GM18502 (cell line): ENCODE data around the gene CAMTA1.
"Not testable (repeated sequence)": the region's sequence is repeated elsewhere in the genome, so short reads cannot be mapped to it uniquely, and the experiment has no call there.

ENCODE experiments used
- ATAC-seq: cut with Tn5 transposase; IDR thresholded peaks from one replicate; pipeline ENCODE4 v1.9.1; 2021; ENCODE audit warnings: mild to moderate bottlenecking; ENCODE audit not compliant: unreplicated experiment, poor library complexity

The CAMTA1 gene

GRCh38 chr1:7153464-7153863, 368.2 kb downstream of the CAMTA1 start:
- ATAC-seq, result no peak

DNA sequence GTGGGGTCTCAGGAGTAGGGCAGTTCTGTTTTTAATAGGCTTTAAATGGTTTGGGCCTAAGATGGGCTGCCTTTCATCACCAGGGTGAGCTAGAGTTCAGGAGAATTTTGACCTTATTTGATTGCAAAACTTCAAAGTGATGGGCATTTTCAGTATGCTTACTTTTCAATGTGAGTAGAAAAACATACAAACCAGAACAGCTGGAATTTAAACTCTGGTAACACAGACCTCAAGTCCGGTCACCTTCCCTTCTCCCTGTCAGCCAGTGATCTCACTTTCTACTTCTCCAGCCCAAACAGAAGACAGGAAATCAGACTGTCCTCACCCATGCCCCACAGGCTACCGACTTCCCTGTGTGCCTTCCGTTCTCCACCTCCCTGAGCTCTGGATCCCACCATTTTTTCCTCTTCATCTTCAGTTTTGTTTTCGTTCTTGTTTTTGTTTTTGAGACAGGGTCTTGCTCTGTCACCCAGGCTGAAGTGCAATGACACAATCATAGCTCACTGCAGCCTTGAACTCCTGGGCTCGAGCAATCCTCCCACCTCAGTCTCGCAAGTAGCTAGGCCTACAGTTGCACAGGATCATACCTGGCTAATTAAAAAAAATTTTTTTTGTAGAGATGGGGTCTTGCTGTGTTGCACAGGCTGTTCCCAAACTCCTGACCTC, 374.0 kb downstream of the CAMTA1 start:
- ATAC-seq, result no peak

DNA sequence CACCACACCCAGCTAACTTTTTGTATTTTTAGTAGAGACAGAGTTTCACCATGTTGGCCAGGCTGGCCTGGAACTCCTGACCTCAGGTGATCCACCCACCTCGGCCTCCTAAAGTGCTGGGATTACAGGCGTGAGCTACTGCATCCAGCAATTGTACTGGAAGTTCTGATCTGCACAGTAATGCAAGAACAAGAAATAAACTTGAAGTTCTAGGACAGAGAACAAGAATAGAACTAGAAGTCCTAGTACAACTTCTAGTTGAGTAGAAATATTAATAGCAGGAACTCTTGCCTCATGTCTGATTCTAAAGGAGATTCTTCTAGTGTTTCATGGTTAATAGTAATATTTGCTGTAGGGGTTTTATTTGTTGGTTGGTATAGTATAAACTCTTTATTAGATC, 383.3 kb downstream of the CAMTA1 start:
- not testable (repeated sequence) for ATAC-seq

- no peak for ATAC-seq
These were observed 385.9 kb downstream of the CAMTA1 start for GRCh38 chr1:7171168-7171567.

- no peak for ATAC-seq
These were observed 386.3 kb downstream of the CAMTA1 start for GRCh38 chr1:7171574-7171973.

GRCh38 chr1:7172804-7173203, 387.6 kb downstream of the CAMTA1 start:
- no peak for ATAC-seq

GRCh38 chr1:7174561-7174960, 389.3 kb downstream of the CAMTA1 start:
- no peak for ATAC-seq

DNA sequence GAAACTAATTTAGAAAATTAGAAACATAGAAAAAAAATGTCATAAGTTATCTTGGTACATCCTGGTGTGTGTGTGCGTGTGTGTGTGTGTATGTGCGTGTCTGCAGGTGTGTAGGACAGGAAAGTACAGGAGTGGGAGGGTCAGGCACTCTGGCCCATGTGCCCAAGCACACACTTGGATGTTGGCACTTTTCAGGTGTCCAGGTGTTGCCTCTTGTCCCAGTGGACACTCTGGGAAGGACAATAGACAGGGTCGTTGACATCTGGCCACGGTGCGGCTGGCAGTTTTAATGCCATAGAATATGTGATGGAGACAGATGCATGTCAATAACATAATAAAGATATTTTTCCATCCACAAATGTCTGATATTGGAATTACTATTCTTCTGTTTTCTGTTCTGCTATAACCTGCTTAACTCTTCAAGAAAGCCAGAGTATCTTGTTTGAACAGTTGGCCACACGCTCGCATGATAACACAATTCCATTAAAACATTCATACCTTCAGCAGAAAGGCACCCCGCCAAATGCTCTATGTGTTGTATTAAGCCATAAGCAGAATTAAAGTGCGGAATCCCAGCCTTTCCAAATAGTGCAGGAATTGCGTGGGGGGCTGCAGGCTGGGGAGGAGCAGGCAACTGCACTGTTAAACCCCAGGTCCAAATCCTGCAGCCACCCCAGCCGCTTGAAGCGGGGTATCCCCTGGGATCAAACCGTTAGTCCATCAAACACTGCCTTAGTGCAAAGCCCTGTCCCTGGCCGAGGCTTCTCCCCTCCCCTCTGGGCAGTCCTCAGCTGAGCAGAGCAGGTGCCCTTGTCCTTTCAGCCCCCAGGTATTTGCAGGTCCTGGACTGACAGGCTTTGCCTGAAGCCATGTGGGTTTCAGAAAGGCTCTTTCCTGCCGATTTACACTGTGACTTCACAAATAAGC, 390.0 kb downstream of the CAMTA1 start:
- no peak for ATAC-seq

GRCh38 chr1:7177021-7177420, 391.8 kb downstream of the CAMTA1 start:
- no peak for ATAC-seq

GRCh38 chr1:7177438-7178146, 392.3 kb downstream of the CAMTA1 start:
- ATAC-seq, result no peak

DNA sequence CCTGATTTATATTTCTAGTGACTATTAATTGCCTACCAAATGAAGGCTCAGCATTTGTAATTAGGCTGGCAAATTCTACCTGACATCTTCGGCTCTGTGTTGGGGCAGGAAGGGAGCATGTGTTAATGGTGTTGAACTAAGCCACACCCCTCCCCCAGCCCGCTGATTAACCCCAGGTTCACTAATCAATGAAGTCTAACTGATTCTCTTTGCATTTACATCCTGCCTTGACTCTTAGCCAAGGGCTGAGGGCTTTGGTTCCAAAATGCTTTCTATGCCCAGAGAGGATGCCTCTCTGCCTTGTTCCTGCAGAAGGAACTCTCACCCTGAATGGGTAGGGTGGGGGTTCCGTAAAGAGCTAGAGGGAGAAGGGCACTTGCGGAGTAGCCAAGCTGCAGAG, 393.1 kb downstream of the CAMTA1 start:
- ATAC-seq, result no peak

GRCh38 chr1:7178741-7179140, 393.5 kb downstream of the CAMTA1 start:
- ATAC-seq, result no peak

DNA sequence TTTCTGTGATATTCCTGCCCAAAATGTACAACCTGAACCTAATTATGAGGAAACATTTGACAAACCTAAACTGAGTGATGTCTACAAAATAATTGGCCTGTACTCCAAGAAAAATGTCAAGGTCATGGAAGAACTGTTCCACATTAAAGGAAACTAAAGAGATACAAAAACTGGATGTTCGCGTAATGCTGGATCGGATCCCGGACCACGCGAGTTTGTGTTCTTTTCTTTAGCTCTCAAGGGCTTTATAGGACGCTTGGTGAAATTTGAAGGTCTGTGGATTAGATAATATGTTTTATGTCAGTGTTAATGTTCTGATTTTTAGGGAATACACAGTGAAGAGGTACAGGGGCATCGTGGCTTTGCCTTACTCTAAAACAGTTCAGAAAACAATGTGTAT, 400.5 kb downstream of the CAMTA1 start:
- no peak for ATAC-seq

- no peak for ATAC-seq
These were observed 401.3 kb downstream of the CAMTA1 start for GRCh38 chr1:7186382-7187111.

DNA sequence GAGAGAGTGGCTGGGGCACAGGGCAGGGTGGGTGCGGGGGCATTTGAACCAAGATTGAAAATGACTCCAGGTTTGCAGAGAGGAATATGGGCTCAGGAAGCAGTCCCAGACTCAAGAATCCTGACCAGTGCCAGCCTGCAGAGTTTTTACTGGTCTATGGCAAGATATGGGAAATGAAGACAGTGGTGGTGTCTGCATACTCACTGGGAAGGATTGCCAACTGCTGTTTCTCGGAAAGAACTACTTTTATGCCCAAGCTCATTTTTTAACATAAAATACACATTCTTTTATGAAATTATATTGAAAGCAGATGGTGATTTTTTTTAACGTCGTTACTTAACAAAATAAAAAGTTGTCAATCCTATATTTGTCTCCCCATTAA, 401.8 kb downstream of the CAMTA1 start:
- no peak for ATAC-seq

GRCh38 chr1:7190261-7190660, 405.0 kb downstream of the CAMTA1 start:
- no peak for ATAC-seq

GRCh38 chr1:7192453-7192852, 407.2 kb downstream of the CAMTA1 start:
- no peak for ATAC-seq

- ATAC-seq, result no peak
These were observed 411.0 kb downstream of the CAMTA1 start for GRCh38 chr1:7196036-7196911.

DNA sequence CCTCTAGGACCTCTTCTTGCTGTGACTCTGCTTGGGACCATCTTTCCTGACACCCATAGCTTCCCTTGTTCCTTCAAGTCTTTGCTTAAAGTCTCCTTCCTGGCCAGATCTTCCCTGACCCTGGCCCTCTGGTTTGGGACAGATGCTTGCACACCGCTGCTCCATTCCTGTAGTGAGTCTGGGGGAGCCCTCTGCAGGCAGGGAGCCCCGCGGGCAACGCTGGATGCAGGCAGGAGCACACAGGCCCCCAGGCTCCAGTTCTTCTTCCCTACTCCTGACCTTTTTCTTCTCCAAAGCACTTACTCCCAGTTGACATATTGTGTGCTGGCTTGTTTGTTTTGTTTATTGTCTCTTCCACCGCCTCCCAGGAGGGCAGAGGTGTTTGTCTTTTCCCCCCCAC, 413.4 kb downstream of the CAMTA1 start:
- ATAC-seq, result no peak
